H9 (cell line): ENCODE measurements around the gene C7. TPM values are rescaled to one million over a fixed set of nuclear protein-coding genes. Genes with fewer than 3 reads are reported as not detected.

Source experiments
- DNase-seq: peaks from one replicate; pipeline ENCODE4 v3.0.0-alpha.2; 2017
- H2AFZ ChIP-seq: one replicate; pipeline ENCODE4 v1.6.1; 2013; ENCODE audit warnings: mild to moderate bottlenecking, low read length, control low read depth, moderate library complexity
- H2AK5ac ChIP-seq: 2 replicates; pipeline ENCODE4 v1.6.1; 2013; ENCODE audit warnings: low read length, control low read depth, mixed read lengths; ENCODE audit not compliant: insufficient read length
- H2BK120ac ChIP-seq: one replicate; pipeline ENCODE4 v1.6.1; 2013; ENCODE audit warnings: low read depth, mild to moderate bottlenecking, low read length, control low read depth, inconsistent platforms; ENCODE audit not compliant: poor library complexity, severe bottlenecking
- H2BK12ac ChIP-seq: 2 replicates; pipeline ENCODE4 v1.6.1; 2013; ENCODE audit warnings: low read length, control low read depth, mixed read lengths, low read depth; ENCODE audit not compliant: insufficient read length
- H2BK15ac ChIP-seq: 2 replicates; pipeline ENCODE4 v1.6.1; 2013; ENCODE audit warnings: low read depth, low read length, control low read depth
- H2BK20ac ChIP-seq: one replicate; pipeline ENCODE4 v1.6.1; 2013; ENCODE audit warnings: low read depth, mild to moderate bottlenecking, low read length, control low read depth, inconsistent platforms; ENCODE audit not compliant: poor library complexity, severe bottlenecking
- H2BK5ac ChIP-seq: 2 replicates; pipeline ENCODE4 v1.6.1; 2013; ENCODE audit warnings: low read length, control low read depth, mixed read lengths; ENCODE audit not compliant: insufficient read length
- H3K14ac ChIP-seq: 2 replicates; pipeline ENCODE4 v1.6.1; 2013; ENCODE audit warnings: low read length, control low read depth; ENCODE audit not compliant: insufficient read depth
- H3K18ac ChIP-seq: 2 replicates; pipeline ENCODE4 v1.6.1; 2013; ENCODE audit warnings: low read depth, mild to moderate bottlenecking, mixed read lengths, low read length, control low read depth; ENCODE audit not compliant: insufficient read length
- H3K23ac ChIP-seq: 2 replicates; pipeline ENCODE4 v1.6.1; 2013; ENCODE audit warnings: low read length, control low read depth, mixed read lengths, low read depth; ENCODE audit not compliant: insufficient read length
- H3K23me2 ChIP-seq: 2 replicates; pipeline ENCODE4 v1.6.1; 2013; ENCODE audit warnings: low read depth, mild to moderate bottlenecking, mixed read lengths, low read length, control low read depth; ENCODE audit not compliant: insufficient read length, poor library complexity, severe bottlenecking
- H3K27ac ChIP-seq: 2 replicates; pipeline ENCODE4 v1.5.1; 2013; ENCODE audit warnings: low read length, control low read depth, mixed read lengths, low read depth; ENCODE audit not compliant: insufficient read length
- H3K27me3 ChIP-seq: 2 replicates; pipeline ENCODE4 v1.6.1; 2013; ENCODE audit warnings: low read length, control low read depth, inconsistent platforms; ENCODE audit not compliant: insufficient read depth
- H3K4ac ChIP-seq: 2 replicates; pipeline ENCODE4 v1.6.1; 2013; ENCODE audit warnings: low read depth, mild to moderate bottlenecking, control low read depth, inconsistent platforms, low read length, moderate library complexity
- H3K4me1 ChIP-seq: 2 replicates; pipeline ENCODE4 v1.6.1; 2013; ENCODE audit warnings: low read length, control low read depth, inconsistent platforms; ENCODE audit not compliant: insufficient read depth
- H3K4me2 ChIP-seq: 2 replicates; pipeline ENCODE4 v1.6.1; 2013; ENCODE audit warnings: low read length, control low read depth, mixed read lengths; ENCODE audit not compliant: insufficient read length, insufficient read depth
- H3K56ac ChIP-seq: 2 replicates; pipeline ENCODE4 v1.6.1; 2013; ENCODE audit warnings: low read depth, mild to moderate bottlenecking, mixed read lengths, low read length, control low read depth; ENCODE audit not compliant: insufficient read length
- H3K79me1 ChIP-seq: 2 replicates; pipeline ENCODE4 v1.6.1; 2013; ENCODE audit warnings: low read depth, mild to moderate bottlenecking, moderate library complexity, low read length, control low read depth, inconsistent platforms; ENCODE audit not compliant: insufficient read depth, poor library complexity, severe bottlenecking
- H3K79me2 ChIP-seq: 2 replicates; pipeline ENCODE4 v1.6.1; 2013; ENCODE audit warnings: low read length, control low read depth, inconsistent platforms; ENCODE audit not compliant: insufficient read depth
- H3K9ac ChIP-seq: 2 replicates; pipeline ENCODE4 v1.6.1; 2013; ENCODE audit warnings: low read length, control low read depth, mixed read lengths; ENCODE audit not compliant: insufficient read length; ENCODE audit errors: extremely low read depth
- H3K9me3 ChIP-seq: one replicate; pipeline ENCODE4 v1.6.1; 2013; ENCODE audit warnings: low read depth, low read length, inconsistent platforms; ENCODE audit not compliant: control insufficient read depth
- H3T11ph ChIP-seq: one replicate; pipeline ENCODE4 v1.6.1; 2013; ENCODE audit warnings: mild to moderate bottlenecking, low read length, control low read depth, inconsistent platforms
- H4K20me1 ChIP-seq: one replicate; pipeline ENCODE4 v1.6.1; 2013; ENCODE audit not compliant: control insufficient read depth, insufficient read length, insufficient read depth
- H4K5ac ChIP-seq: 2 replicates; pipeline ENCODE4 v1.6.1; 2013; ENCODE audit warnings: low read depth, mild to moderate bottlenecking, mixed read lengths, low read length, control low read depth; ENCODE audit not compliant: insufficient read length
- H4K8ac ChIP-seq: replicated peaks from 2 replicates; pipeline ENCODE4 v1.6.1; 2013; ENCODE audit warnings: low read length, control low read depth, mixed read lengths, low read depth; ENCODE audit not compliant: insufficient read length
- H4K91ac ChIP-seq: 2 replicates; pipeline ENCODE4 v1.6.1; 2013; ENCODE audit warnings: low read depth, mild to moderate bottlenecking, moderate library complexity, mixed read lengths, low read length, control low read depth; ENCODE audit not compliant: insufficient read length
- H3K27ac Mint-ChIP-seq, 3 experiments: 2 replicates in 2 of 3; 3 replicates in 1 of 3; pipeline ENCODE4 v1.8.0; 2020 to 2021; ENCODE audit warnings: mixed read lengths in 3 of 3, mild to moderate bottlenecking in 1 of 3, moderate library complexity in 1 of 3
- H3K27me3 Mint-ChIP-seq: 2 replicates; pipeline ENCODE4 v1.8.0; 2021; ENCODE audit warnings: low read depth, mild to moderate bottlenecking, moderate library complexity, mixed read lengths
- H3K36me3 Mint-ChIP-seq, 3 experiments: 2 replicates in 2 of 3; 3 replicates in 1 of 3; pipeline ENCODE4 v1.8.0; 2020 to 2021; ENCODE audit warnings: low read depth in 3 of 3, mixed read lengths in 3 of 3; ENCODE audit not compliant: insufficient read depth in 1 of 3
- H3K4me1 Mint-ChIP-seq, 2 experiments: 2 replicates each; pipeline ENCODE4 v1.8.0; 2020; ENCODE audit warnings: mixed read lengths in 2 of 2
- H3K4me3 Mint-ChIP-seq, 2 experiments: 2 replicates in 1 of 2; 3 replicates in 1 of 2; pipeline ENCODE4 v1.8.0; 2020 to 2021; ENCODE audit warnings: mild to moderate bottlenecking in 2 of 2, mixed read lengths in 2 of 2, moderate library complexity in 1 of 2
- H3K9me3 Mint-ChIP-seq, 2 experiments: 2 replicates in 1 of 2; 3 replicates in 1 of 2; pipeline ENCODE4 v1.8.0; 2020; ENCODE audit warnings: mild to moderate bottlenecking in 2 of 2, mixed read lengths in 2 of 2, moderate library complexity in 1 of 2
- WGBS: extraction: QIAGEN DNeasy Blood & Tissue Kit; methylation state at CpG from one replicate; pipeline ENCODE4 v1.1.7; 2013; ENCODE audit warnings: missing lambda C conversion rate, low lambda C conversion rate, mixed read lengths; ENCODE audit not compliant: insufficient read length; ENCODE audit errors: extremely low coverage; 5-methylcytosine and 5-hydroxymethylcytosine counted together
- total RNA-seq: library from RNA; stranded (reverse); gene quantifications from 2 replicates; pipeline ENCODE4 v1.2.1, GENCODE V29; 2021
- TF ChIP-seq, protein P1 (sequence below): fragments of 200-600 bp; sonication (generic); conservative IDR thresholded peaks from 3 replicates; pipeline ENCODE4 v1.8.0; 2021; ENCODE audit warnings: antibody characterized with exemption, mild to moderate bottlenecking

C7 gene
- total RNA-seq, 1 experiment from 2014 or later: 0.52 TPM

DNA sequence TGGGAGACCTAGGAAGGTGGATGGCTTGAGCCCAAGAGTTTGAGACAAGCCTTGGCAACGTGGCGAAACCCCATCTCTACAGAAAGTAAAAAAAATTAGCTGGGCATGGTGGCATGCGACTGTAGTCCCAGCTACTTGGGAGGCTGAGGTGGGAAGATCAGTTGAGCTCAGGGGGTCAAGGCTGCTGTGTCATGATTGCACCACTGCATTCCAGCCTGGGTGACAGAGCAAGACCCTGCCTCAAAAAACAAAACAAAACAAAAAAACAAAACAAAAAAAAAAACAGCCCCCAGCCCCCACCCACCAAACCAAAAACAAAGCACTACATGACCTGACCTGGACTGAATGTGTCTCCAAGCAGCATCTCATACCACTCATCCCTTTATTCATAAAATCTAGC, 33.3 kb upstream of the C7 start:
- Histone ChIP-seq H3K9me3 (no peaks in the 10 kb centered on the region), H3K4ac (no peak overlapping the region), H3K79me1 (no peaks in the 10 kb centered on the region), H2BK120ac (no peak overlapping the region), H3K27ac (no peak overlapping the region), H3K14ac (no peak overlapping the region), H3K79me2 (no peaks in the 10 kb centered on the region), H2BK15ac (no peak overlapping the region), H2BK12ac (no peak overlapping the region), H4K5ac (no peak overlapping the region), H4K8ac (no peak overlapping the region), H3K4me2 (no peak overlapping the region), H3K23me2 (no peaks in the 10 kb centered on the region), H2BK5ac (no peak overlapping the region), H2BK20ac (no peak overlapping the region), H4K20me1 (no peaks in the 10 kb centered on the region), H4K91ac (no peak overlapping the region), H3T11ph (no peak overlapping the region), H3K4me1 (peaks cover 3% of the 10 kb centered on the region; the same call in 1 of the 2 replicates), H3K27me3 (no peaks in the 10 kb centered on the region), H2AFZ (no peak overlapping the region), H3K56ac (no peak overlapping the region), H3K18ac (no peak overlapping the region), H3K9ac (no peak overlapping the region), H3K23ac (no peak overlapping the region), H2AK5ac (no peak overlapping the region)
- no peak overlapping the region for H3K4me3 Mint-ChIP-seq
- WGBS: no CpG with 5 or more reads among the region's 3 CpGs
- no peak overlapping the region for H3K27ac Mint-ChIP-seq
- H3K36me3 Mint-ChIP-seq: peaks cover 3 to 15% (median 5%) of the 10 kb centered on the region in 3 experiments; a peak in 5 of 7 replicates
- TF ChIP-seq, protein P1, sequence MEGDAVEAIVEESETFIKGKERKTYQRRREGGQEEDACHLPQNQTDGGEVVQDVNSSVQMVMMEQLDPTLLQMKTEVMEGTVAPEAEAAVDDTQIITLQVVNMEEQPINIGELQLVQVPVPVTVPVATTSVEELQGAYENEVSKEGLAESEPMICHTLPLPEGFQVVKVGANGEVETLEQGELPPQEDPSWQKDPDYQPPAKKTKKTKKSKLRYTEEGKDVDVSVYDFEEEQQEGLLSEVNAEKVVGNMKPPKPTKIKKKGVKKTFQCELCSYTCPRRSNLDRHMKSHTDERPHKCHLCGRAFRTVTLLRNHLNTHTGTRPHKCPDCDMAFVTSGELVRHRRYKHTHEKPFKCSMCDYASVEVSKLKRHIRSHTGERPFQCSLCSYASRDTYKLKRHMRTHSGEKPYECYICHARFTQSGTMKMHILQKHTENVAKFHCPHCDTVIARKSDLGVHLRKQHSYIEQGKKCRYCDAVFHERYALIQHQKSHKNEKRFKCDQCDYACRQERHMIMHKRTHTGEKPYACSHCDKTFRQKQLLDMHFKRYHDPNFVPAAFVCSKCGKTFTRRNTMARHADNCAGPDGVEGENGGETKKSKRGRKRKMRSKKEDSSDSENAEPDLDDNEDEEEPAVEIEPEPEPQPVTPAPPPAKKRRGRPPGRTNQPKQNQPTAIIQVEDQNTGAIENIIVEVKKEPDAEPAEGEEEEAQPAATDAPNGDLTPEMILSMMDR: no peak
- no peak for DNase-seq
- H3K4me1 Mint-ChIP-seq: peaks cover 4% of the 10 kb centered on the region in 2 experiments
- H3K27me3 Mint-ChIP-seq: no peaks in the 10 kb centered on the region
- peaks cover 12% of the 10 kb centered on the region in 2 experiments for H3K9me3 Mint-ChIP-seq
